ENCODE data around the gene SUMF1. TPM values are rescaled to one million over a fixed set of nuclear protein-coding genes. Genes with fewer than 3 reads are reported as not detected.

Gene SUMF1
- total and polyA plus RNA-seq, 2 of the 4 experiments (the other 2 are of a cell fraction): 26.3 to 38.4 TPM

- no peaks in the 10 kb centered on the region for H3K27me3 ChIP-seq (ENCODE audit: control insufficient read depth, insufficient read depth, low read length)
- TF ChIP-seq RCOR1 (IDR thresholded peaks at IDR 0.05; ENCODE audit: insufficient replicate concordance, low read length) (no peak), CHD1 (IDR thresholded peaks at IDR 0.05; ENCODE audit: low read depth, low read length) (no peak), POLR2A (IDR thresholded peaks at IDR 0.05; ENCODE audit: low read depth, low read length) (no peak), NFE2L2 (IDR thresholded peaks at IDR 0.05; ENCODE audit: low read depth, low read length) (no peak)
- dilution Hi-C loops (cut with HindIII; ENCODE audit: low sequenced_read_pairs, unreplicated experiment) (no loop called here), intact Hi-C loops (cut with micrococcal nuclease) (no loop called here), in situ Hi-C loops (cut with MboI; ENCODE audit: low sequenced_read_pairs) (no loop called here)
- no peak overlapping the region for H3K27ac ChIP-seq (ENCODE audit: insufficient read depth, low read length)
- no peak overlapping the region for H2AK9ac ChIP-seq (replicated peaks; ENCODE audit: low read depth, low read length, poor library complexity)
- H2BK20ac ChIP-seq (ENCODE audit: low read depth, low read length): no peak overlapping the region
- no peak overlapping the region for H3K4ac ChIP-seq (ENCODE audit: low read depth, low read length)
- no peaks in the 10 kb centered on the region for H3K4me1 ChIP-seq (ENCODE audit: control insufficient read depth, insufficient read depth, low read length)
- H3K9me1 ChIP-seq (ENCODE audit: insufficient read depth, low read length): no peaks in the 10 kb centered on the region
- H3K9me3 ChIP-seq (ENCODE audit: control insufficient read depth, insufficient read depth, low read length): no peaks in the 10 kb centered on the region
- H3K36me3 ChIP-seq (ENCODE audit: control insufficient read depth, insufficient read depth, low read length): no peaks in the 10 kb centered on the region
- H4K91ac ChIP-seq (ENCODE audit: insufficient read depth, low read depth, low read length): no peak overlapping the region
- H2AK5ac ChIP-seq (ENCODE audit: low read depth, low read length): no peak overlapping the region
- no peak overlapping the region for H2AFZ ChIP-seq (replicated peaks; ENCODE audit: low read length, poor library complexity)
- no peak overlapping the region for H3K4me2 ChIP-seq (ENCODE audit: low read depth, low read length)
- BruUV-seq (replicated peaks): no TSS peak
- no peak overlapping the region for H3K23ac ChIP-seq (ENCODE audit: low read depth, low read length)
- H3K9ac ChIP-seq (ENCODE audit: low read depth, low read length): no peak overlapping the region
- no peak overlapping the region for H2BK120ac ChIP-seq (ENCODE audit: low read depth, low read length)
- no peak overlapping the region for H2BK5ac ChIP-seq (ENCODE audit: low read depth, low read length, poor library complexity, severe bottlenecking)
- no peak for ATAC-seq (ENCODE audit: low read depth)
- no peak overlapping the region for H3K18ac ChIP-seq (ENCODE audit: low read depth, low read length)
- H4K20me1 ChIP-seq (ENCODE audit: insufficient read depth, low read length): no peaks in the 10 kb centered on the region
- H3K79me1 ChIP-seq (ENCODE audit: low read depth in 1 of 2, low read length in 2 of 2): no peaks in the 10 kb centered on the region
- no peak for DNase-seq
- no peak overlapping the region for H3K56ac ChIP-seq (ENCODE audit: extremely low read depth, insufficient read depth, low read length)
- ChIA-PET CTCF (no interaction called here), POLR2A (ENCODE audit: unreplicated experiment) (no interaction called here)
- no peak overlapping the region for H4K5ac ChIP-seq (ENCODE audit: low read depth, low read length)
- H3K14ac ChIP-seq (replicated peaks; ENCODE audit: low read depth, low read length): no peak overlapping the region
- H2BK15ac ChIP-seq (ENCODE audit: low read depth, low read length): no peak overlapping the region
- H4K8ac ChIP-seq (ENCODE audit: low read depth in 2 of 2, low read length in 2 of 2): no peak overlapping the region
- no peak overlapping the region for H3K4me3 ChIP-seq (ENCODE audit: insufficient read depth, low read depth, low read length)
Measured at GRCh38 chr3:4432259-4432658, 34.8 kb downstream of the SUMF1 start.
